K562 (cell line): Measurements from ENCODE around the gene GTPBP2. TPM values are rescaled to one million over a fixed set of nuclear protein-coding genes. Genes with fewer than 3 reads are reported as not detected.
A peak's percentile ranks its signal among the peaks of the same experiment; 100 is the strongest.

Source experiments
- DMBX1 ChIP-seq: fragments of 250-450 bp; sonication (Bioruptor Pico); IDR thresholded peaks from 2 replicates; pipeline ENCODE4 v1.8.0; 2022; ENCODE audit warnings: inconsistent platforms, mild to moderate bottlenecking, moderate library complexity, borderline replicate concordance
- ERF ChIP-seq: fragments of 450-650 bp; formaldehyde crosslinking; IDR thresholded peaks from 2 replicates; pipeline ENCODE4 v1.4.0; 2020; ENCODE audit warnings: mild to moderate bottlenecking, mixed read lengths
- FOXM1 ChIP-seq, 2 experiments: fragments of 450-650 bp in 1 of 2; sonication (generic) in 1 of 2; formaldehyde crosslinking in 1 of 2; IDR thresholded peaks; 2 replicates each; pipeline versions ENCODE4 v1.6.1 to v1.9.0; 2017 to 2022; ENCODE audit warnings: low read depth in 2 of 2, mild to moderate bottlenecking in 2 of 2, missing genetic modification reagents in 1 of 2, moderate library complexity in 1 of 2
- HNRNPK ChIP-seq: fragments of 200-400 bp; formaldehyde crosslinking; IDR thresholded peaks from one replicate; pipeline ENCODE4 v1.6.1; 2018; ENCODE audit warnings: mild to moderate bottlenecking, low read depth, low read length; ENCODE audit not compliant: poor library complexity, severe bottlenecking
- MEF2D ChIP-seq: conservative IDR thresholded peaks from 2 replicates; pipeline ENCODE4 v1.6.1; 2016; ENCODE audit warnings: low read depth, missing genetic modification characterization, missing compliant biosample characterization
- MLX ChIP-seq, 2 experiments: fragments of 450-650 bp in 1 of 2; sonication (generic) in 1 of 2; formaldehyde crosslinking; conservative IDR thresholded peaks; 2 replicates each; pipeline versions ENCODE4 v1.4.0 to v1.8.1; 2020 to 2022; ENCODE audit warnings: mild to moderate bottlenecking in 1 of 2, missing genetic modification reagents in 1 of 2
- NFIC ChIP-seq: fragments of 450-650 bp; IDR thresholded peaks from 2 replicates; pipeline ENCODE4 v1.6.1; 2017; ENCODE audit warnings: mild to moderate bottlenecking, inconsistent platforms
- PHF20 ChIP-seq: fragments of 450-650 bp; IDR thresholded peaks from 2 replicates; pipeline ENCODE4 v1.6.1; 2018; ENCODE audit not compliant: partially characterized antibody
- RBM17 ChIP-seq: fragments of 200-400 bp; formaldehyde crosslinking; IDR thresholded peaks from 2 replicates; pipeline ENCODE4 v1.6.1; 2017; ENCODE audit warnings: low read depth, mild to moderate bottlenecking, low read length, borderline replicate concordance
- RNF2 ChIP-seq: sonication (generic); IDR thresholded peaks from 2 replicates; pipeline ENCODE4 v1.6.1; 2016
- ZFPM2 ChIP-seq: fragments of 250-450 bp; sonication (Bioruptor Pico); IDR thresholded peaks from 2 replicates; pipeline ENCODE4 v1.5.1; 2022; ENCODE audit warnings: mild to moderate bottlenecking
- ZKSCAN3 ChIP-seq: fragments of 250-450 bp; sonication (Bioruptor Pico); IDR thresholded peaks from 2 replicates; pipeline ENCODE4 v1.4.0; 2020
- ZNF133 ChIP-seq: fragments of 250-450 bp; sonication (Bioruptor Pico); IDR thresholded peaks from 2 replicates; pipeline ENCODE4 v1.4.0; 2020; ENCODE audit warnings: mild to moderate bottlenecking
- ZNF324 ChIP-seq: fragments of 250-450 bp; sonication (Bioruptor Pico); IDR thresholded peaks from 2 replicates; pipeline ENCODE4 v1.4.0; 2020; ENCODE audit warnings: mild to moderate bottlenecking
- polyA plus RNA-seq, 8 experiments: library from polyadenylated mRNA; depleted of rRNA in 4 of 8; stranded (reverse) in 5 of 8; unstranded in 3 of 8; fragments of >200 nt; fragmentation: Nextera tagmentation in 2 of 8; fragmentation: Illumina TruSeq in 1 of 8; extraction: Ambion mirVana in 2 of 8; extraction: Trizol in 1 of 8; gene quantifications; 2 replicates each; pipeline versions ENCODE4 v1.2.1 to v1.2.3, GENCODE V29; 2011 to 2014; ENCODE audit warnings: inconsistent platforms in 1 of 8, missing spikeins in 1 of 8
- total RNA-seq, 7 experiments: library from RNA; depleted of rRNA in 6 of 7; stranded (reverse); fragments of >200 nt in 6 of 7; fragmentation: Illumina TruSeq in 2 of 7; extraction: Trizol in 2 of 7; gene quantifications; 2 replicates each; pipeline versions ENCODE4 v1.2.1 to v1.2.3, GENCODE V29; 2011 to 2021; ENCODE audit warnings: low replicate concordance in 1 of 7
- TF ChIP-seq, protein P1 (sequence below): fragments of 450-650 bp; IDR thresholded peaks from 2 replicates; pipeline ENCODE4 v1.6.1; 2014; ENCODE audit warnings: low read depth, mild to moderate bottlenecking, moderate library complexity, borderline replicate concordance
- TF ChIP-seq, protein P2 (sequence below): sonication (generic); formaldehyde crosslinking; IDR thresholded peaks from 2 replicates; pipeline ENCODE4 v1.8.1; 2023; ENCODE audit warnings: mild to moderate bottlenecking, missing genetic modification reagents
- TF ChIP-seq, protein P3 (sequence below), 2 experiments: IDR thresholded peaks; 2 replicates each; pipeline ENCODE4 v1.6.1; 2012; ENCODE audit warnings: improper control_type of control experiment in 2 of 2, low read depth in 2 of 2, low read length in 2 of 2, borderline replicate concordance in 1 of 2
- TF ChIP-seq, protein P4 (sequence below): fragments of 250-450 bp; sonication (Bioruptor Pico); IDR thresholded peaks from 2 replicates; pipeline ENCODE4 v1.5.0; 2022; ENCODE audit warnings: mild to moderate bottlenecking

GTPBP2 gene
- total and polyA plus RNA-seq, 9 of the 15 experiments (the other 6 are each of a cell fraction or from before 2014, with no cell fraction given) = 48.4 to 196 (median 111) TPM

DNA sequence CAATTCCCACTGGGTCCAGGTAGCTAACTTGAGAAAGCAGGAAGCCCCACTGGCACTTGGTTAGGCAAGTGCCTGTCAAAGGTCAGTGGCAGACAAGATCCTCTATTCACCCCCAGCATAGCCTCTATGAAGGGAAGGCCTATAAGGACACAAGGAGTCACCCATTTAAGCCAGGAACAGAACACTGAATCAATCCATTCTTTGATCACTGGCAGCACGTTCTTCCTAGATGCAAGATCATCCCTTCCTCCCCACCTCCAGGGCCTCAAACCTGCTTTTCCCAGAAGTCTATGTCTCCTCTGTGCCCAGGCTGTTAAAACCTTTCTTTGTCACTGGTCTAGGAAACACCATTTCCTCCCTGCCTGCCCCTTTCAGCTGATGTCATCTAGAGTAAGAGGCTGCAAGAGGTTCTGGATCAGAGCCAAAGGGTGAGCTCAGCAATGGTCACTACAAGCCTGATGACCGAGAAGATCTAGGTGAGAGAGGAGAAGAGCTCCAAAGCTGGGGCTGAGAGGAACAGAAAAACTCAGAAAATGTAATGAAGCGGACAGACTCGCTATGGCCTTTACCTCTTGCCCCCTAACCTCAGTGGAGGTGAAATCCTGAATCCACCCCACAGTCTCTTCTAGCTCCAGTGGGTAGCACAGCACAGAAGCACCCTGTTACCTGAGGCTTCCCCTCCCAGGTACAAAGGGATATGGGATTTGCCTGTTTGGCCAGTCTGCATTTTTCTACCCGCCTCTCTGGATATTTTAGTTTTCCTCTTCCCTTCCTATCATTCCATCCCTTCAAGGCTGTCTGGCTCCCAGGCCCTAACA, 1.8 kb downstream of the GTPBP2 start (continued):
- TF ChIP-seq RBM17 = no peak
- TF ChIP-seq MEF2D (tag) = peak; percentile 85; the same call in 1 of the 2 replicates
- 0 out of 2 replicates have a peak, but pooled peaks have one; percentile 45 for TF ChIP-seq ZNF324 (CRISPR knock-in tag)
- TF ChIP-seq ERF (CRISPR knock-in tag) = no peak; the same call in 1 of the 2 replicates
- TF ChIP-seq FOXM1 (IDR thresholded peaks at IDR 0.05; ENCODE audit: low read depth) = no peak; the same call in 1 of the 2 replicates
- TF ChIP-seq FOXM1 (CRISPR knock-in tag; IDR thresholded peaks at IDR 0.05; ENCODE audit: low read depth) = no peak
- peak; percentile 77; the same call in 1 of the 2 replicates for TF ChIP-seq ZFPM2 (CRISPR knock-in tag)
- TF ChIP-seq, protein P1, sequence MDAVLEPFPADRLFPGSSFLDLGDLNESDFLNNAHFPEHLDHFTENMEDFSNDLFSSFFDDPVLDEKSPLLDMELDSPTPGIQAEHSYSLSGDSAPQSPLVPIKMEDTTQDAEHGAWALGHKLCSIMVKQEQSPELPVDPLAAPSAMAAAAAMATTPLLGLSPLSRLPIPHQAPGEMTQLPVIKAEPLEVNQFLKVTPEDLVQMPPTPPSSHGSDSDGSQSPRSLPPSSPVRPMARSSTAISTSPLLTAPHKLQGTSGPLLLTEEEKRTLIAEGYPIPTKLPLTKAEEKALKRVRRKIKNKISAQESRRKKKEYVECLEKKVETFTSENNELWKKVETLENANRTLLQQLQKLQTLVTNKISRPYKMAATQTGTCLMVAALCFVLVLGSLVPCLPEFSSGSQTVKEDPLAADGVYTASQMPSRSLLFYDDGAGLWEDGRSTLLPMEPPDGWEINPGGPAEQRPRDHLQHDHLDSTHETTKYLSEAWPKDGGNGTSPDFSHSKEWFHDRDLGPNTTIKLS = peak; percentile 57; the same call in 1 of the 2 replicates
- TF ChIP-seq, protein P2, sequence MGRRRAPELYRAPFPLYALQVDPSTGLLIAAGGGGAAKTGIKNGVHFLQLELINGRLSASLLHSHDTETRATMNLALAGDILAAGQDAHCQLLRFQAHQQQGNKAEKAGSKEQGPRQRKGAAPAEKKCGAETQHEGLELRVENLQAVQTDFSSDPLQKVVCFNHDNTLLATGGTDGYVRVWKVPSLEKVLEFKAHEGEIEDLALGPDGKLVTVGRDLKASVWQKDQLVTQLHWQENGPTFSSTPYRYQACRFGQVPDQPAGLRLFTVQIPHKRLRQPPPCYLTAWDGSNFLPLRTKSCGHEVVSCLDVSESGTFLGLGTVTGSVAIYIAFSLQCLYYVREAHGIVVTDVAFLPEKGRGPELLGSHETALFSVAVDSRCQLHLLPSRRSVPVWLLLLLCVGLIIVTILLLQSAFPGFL (CRISPR knock-in tag) = no peak
- TF ChIP-seq HNRNPK = no peak
- no peak for TF ChIP-seq PHF20
- TF ChIP-seq, protein P3, sequence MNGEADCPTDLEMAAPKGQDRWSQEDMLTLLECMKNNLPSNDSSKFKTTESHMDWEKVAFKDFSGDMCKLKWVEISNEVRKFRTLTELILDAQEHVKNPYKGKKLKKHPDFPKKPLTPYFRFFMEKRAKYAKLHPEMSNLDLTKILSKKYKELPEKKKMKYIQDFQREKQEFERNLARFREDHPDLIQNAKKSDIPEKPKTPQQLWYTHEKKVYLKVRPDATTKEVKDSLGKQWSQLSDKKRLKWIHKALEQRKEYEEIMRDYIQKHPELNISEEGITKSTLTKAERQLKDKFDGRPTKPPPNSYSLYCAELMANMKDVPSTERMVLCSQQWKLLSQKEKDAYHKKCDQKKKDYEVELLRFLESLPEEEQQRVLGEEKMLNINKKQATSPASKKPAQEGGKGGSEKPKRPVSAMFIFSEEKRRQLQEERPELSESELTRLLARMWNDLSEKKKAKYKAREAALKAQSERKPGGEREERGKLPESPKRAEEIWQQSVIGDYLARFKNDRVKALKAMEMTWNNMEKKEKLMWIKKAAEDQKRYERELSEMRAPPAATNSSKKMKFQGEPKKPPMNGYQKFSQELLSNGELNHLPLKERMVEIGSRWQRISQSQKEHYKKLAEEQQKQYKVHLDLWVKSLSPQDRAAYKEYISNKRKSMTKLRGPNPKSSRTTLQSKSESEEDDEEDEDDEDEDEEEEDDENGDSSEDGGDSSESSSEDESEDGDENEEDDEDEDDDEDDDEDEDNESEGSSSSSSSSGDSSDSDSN (IDR thresholded peaks at IDR 0.05; ENCODE audit: borderline replicate concordance in 1 of 2, low read depth in 2 of 2, low read length in 2 of 2) = no peak
- TF ChIP-seq NFIC = peak; percentile 100
- peak; percentile 94 for TF ChIP-seq RNF2
- TF ChIP-seq MLX (CRISPR knock-in tag; conservative IDR thresholded peaks at IDR 0.05) = no peak; a peak in 2 of 4 replicates
- peak; percentile 66; the same call in 1 of the 2 replicates for TF ChIP-seq ZNF133 (CRISPR knock-in tag)
- TF ChIP-seq, protein P4, sequence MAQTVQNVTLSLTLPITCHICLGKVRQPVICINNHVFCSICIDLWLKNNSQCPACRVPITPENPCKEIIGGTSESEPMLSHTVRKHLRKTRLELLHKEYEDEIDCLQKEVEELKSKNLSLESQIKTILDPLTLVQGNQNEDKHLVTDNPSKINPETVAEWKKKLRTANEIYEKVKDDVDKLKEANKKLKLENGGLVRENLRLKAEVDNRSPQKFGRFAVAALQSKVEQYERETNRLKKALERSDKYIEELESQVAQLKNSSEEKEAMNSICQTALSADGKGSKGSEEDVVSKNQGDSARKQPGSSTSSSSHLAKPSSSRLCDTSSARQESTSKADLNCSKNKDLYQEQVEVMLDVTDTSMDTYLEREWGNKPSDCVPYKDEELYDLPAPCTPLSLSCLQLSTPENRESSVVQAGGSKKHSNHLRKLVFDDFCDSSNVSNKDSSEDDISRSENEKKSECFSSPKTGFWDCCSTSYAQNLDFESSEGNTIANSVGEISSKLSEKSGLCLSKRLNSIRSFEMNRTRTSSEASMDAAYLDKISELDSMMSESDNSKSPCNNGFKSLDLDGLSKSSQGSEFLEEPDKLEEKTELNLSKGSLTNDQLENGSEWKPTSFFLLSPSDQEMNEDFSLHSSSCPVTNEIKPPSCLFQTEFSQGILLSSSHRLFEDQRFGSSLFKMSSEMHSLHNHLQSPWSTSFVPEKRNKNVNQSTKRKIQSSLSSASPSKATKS = peak; percentile 63; the same call in 1 of the 2 replicates
- TF ChIP-seq DMBX1 (CRISPR knock-in tag) = peak; percentile 93
- TF ChIP-seq ZKSCAN3 (CRISPR knock-in tag) = no peak
